ENCODE results near the gene DNASE1L2. TPM values are rescaled to one million over a fixed set of nuclear protein-coding genes. Genes with fewer than 3 reads are reported as not detected.

Gene DNASE1L2
- polyA plus RNA-seq, 4 donors, result 0.63 to 2.0 (median 0.90) TPM

DNA sequence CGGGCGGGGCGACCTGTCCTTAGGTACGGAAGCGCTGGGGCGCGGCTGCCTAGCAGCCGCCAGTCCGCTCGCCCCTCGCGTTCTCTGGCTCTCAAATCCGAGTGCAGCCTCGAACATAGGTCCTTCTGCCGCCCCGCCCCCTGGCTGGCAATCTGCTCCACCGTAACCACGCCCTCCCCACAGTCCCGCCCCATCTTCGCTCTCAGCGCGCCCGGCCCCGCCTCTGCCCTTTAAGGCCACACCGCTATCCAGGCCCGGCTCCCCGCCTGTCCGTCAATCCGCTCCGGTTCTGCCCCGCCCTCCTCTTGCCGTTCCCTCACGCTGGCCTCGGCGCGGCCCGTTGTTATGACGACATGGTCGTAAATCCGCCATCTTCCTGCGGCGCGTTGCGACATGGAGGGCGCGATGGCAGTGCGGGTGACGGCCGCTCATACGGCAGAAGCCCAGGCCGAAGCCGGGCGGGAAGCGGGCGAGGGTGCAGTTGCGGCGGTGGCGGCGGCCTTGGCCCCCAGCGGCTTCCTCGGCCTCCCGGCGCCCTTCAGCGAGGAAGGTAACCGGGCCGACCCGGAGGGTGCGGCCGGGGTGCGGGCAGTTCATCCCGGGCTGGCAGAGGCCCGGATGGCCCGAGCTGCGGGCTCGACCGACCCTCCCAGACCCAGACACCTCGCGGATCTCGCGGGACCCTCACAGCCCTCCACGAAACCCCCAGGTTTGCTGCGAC is 12.9 kb upstream of the DNASE1L2 start, which contains the start of gene E4F1:
Gene E4F1 (plus strand): TSS at position 371 of the 721 bp plus-strand sequence. CDS start 23 bp downstream, at position 394.
- DNase-seq (ENCODE audit: low read depth in 4 of 4, low spot score in 3 of 4), result peak; percentile 94 to 97 (median 97)

GRCh38 chr16:2223942-2224486 is 12.2 kb upstream of the DNASE1L2 start:
- DNase-seq (ENCODE audit: low read depth in 4 of 4, low spot score in 3 of 4), result no peak

DNA sequence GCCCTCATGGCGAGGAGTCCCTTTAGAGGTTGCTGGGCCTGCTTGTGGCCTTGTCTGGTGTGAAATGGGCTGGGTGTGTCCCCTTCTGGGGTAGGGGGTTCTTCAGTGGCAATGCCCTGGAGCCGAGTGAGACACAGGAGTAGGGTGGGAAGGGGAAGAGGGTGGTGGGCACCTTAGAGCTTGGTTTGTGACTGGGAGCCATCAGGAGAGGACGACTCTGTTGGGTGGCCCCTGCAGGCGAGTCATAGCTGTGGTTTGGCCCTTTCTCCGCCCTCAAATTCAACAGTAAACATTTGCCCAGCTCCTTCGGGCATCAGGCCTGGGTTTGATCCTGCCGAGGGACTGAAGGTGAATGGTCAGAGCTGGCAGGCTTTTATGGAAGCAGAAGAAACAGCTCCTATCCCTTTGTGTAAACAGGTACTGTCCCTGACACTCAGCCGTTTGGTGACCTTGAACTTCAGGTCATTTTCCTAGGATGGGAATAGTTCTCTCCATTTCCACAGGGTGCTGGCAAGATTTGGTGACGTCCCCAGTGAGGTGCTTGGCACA is 9.9 kb upstream of the DNASE1L2 start:
- DNase-seq (ENCODE audit: low read depth in 4 of 4, low spot score in 3 of 4), result no peak

- no peak for DNase-seq (ENCODE audit: low read depth in 4 of 4, low spot score in 3 of 4)
Measured at GRCh38 chr16:2226918-2227317, 9.3 kb upstream of the DNASE1L2 start.

DNA sequence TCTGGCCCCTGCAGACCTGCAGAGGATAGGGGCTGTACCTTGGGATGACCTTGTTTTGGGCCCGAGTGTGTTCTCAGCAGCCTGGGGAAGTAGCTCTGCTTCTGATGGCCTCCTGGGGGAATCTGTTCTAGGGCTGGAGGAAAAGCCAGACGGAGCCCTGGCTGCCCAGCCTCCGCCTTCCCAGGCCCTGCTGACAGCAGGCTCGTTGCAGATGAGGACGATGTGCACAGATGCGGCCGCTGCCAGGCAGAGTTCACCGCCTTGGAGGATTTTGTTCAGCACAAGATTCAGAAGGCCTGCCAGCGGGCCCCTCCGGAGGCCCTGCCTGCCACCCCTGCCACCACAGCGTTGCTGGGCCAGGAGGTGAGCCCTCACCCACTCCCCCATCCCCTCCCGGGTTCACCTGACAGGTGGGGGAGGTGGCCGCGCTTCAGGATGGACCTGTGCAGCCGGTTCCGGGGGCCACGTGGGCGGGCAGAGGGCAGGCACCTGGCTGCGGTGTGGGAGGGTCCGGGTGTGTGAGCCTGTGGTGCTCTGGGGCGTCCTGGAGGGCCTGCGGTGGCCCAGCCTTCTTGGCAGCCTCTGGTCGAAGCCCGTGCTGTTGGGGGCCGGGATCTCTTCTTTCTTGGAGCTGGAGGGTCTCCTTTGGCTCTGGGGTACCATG is 8.0 kb upstream of the DNASE1L2 start:
- DNase-seq (ENCODE audit: low read depth in 4 of 4, low spot score in 3 of 4), result no peak

DNA sequence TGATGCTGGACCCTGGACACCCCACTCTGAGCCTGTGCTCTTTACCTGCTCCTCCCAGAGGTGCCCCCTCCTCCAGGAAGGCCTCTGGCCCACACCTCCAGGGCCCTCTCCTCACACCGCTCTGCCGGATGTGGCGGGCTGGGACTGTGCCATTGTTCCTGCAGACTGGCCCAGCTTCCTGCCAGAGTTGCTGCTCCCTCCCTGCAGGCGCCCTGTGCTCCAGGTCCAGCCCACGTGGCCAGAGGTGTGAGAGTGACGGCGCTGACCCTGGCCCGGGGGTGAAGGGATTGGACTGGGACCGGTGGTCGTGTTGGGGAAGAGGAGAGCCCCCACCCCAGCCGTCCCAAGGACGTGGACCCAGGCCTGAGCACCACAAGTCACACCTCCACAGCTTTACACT is 7.2 kb upstream of the DNASE1L2 start:
- DNase-seq (ENCODE audit: low read depth in 4 of 4, low spot score in 3 of 4), result no peak

- no peak for DNase-seq (ENCODE audit: low read depth in 4 of 4, low spot score in 3 of 4)
Measured at GRCh38 chr16:2229632-2230250, 6.5 kb upstream of the DNASE1L2 start.

GRCh38 chr16:2230376-2230775 is 5.9 kb upstream of the DNASE1L2 start:
- no peak for DNase-seq (ENCODE audit: low read depth in 4 of 4, low spot score in 3 of 4)

DNA sequence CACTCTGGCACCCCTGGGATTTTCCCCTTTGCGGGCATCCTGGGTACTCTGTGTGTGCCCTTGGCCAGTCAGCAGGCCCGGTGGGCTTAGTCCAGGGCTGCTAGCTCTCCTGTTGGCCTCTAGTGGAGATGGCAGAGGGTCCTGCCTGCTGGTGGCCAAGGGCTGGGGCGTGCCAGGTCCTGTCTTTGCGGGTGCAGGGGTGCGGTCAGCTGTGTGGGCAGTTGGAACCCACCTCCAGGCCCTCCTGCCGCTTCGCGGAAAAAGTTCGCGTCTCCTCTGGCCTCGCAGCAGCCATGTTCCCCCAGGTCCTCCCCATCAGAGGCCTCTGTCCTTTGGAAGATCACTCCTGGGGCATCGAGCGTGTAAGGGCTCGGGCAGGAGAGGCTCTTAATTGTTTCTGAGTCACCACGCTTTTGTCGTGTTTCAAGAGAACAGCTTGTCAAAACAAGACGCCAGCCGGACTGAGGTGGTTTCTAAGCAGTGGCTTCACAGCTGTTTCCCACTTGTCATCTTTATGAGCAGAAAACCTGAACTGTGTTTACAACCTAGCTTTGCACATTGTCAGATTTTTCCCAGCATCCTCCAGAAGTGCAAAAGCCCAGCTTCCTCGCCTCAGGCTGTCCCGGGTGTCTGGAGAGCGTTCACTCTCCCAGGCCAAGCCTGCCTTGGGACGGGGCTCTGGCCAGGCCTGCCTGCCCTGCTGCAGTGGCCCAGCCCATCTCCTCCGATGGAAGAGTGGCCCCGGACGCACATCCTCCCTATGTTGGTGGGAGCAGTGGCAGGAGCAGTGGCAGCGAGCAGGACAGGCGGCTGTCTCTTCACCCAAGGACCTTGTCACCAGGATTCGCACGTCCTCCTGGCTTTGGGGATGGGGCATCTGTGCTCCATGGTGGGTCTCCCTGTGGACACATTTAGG is 5.0 kb upstream of the DNASE1L2 start:
- DNase-seq (ENCODE audit: low read depth in 4 of 4, low spot score in 3 of 4), result no peak

DNA sequence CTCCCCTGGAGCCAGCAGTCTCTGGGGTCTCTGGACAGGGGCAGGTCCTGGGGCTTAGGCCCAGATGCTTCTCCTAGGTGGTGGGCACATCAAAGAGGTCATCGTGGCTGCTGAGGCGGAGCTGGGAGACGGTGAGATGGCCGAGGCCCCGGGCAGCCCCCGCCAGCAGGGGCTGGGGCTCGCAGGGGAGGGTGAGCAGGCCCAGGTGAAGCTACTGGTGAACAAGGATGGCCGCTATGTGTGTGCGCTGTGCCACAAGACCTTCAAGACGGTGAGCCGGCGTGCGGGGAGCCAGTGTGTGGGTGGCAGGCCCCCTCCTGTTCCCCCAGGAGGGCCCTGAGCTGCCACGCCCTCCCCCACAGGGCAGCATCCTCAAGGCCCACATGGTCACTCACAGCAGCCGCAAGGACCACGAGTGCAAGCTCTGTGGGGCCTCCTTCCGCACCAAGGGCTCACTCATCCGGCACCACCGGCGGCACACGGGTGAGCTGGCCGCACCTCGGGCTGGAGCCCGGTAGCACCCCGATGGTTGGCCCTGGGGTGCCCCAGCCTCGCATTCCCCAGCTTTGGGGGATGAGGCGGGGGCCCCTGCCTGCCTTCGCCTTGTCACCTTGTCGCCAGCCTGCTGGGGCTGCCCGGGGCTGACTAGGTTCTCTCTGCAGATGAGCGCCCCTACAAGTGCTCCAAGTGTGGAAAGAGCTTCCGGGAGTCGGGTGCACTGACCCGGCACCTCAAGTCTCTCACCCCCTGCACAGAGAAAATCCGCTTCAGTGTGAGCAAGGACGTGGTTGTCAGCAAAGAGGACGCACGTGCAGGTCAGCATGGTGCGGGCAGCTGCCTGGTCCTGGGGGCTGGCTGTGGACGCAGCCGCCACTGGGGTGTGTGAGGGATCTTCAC is 3.9 kb upstream of the DNASE1L2 start:
- DNase-seq (ENCODE audit: low read depth in 4 of 4, low spot score in 3 of 4), result no peak

DNA sequence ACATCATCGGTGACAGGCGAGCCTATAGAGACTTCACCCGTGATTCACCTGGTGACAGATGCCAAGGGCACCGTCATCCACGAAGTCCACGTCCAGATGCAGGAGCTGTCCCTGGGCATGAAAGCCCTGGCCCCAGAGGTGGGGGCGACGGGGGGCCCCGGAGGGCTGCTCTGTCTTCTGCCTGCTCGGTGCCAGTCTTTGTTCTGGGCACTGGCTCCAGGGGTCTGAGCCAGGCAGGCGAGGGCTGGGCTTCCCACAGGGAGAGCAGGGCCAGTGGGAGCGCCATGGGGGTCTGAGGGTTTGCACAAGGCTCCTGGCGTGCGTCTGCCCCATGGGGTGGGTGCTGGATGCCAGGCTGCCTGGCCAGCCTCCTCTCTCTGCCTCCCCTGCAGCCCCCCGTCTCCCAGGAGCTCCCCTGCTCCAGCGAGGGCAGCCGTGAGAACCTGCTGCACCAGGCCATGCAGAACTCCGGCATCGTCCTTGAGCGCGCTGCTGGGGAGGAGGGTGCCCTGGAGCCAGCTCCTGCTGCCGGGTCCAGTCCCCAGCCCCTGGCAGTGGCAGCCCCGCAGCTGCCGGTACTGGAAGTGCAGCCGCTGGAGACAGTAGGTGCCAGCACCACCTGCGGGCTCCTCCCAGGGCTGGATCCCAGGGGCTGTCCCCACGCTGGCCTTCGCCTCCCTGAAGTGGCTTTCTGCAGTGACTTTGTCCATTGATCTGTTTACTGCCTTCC is 3.0 kb upstream of the DNASE1L2 start:
- DNase-seq (ENCODE audit: low read depth in 4 of 4, low spot score in 3 of 4), result no peak

DNA sequence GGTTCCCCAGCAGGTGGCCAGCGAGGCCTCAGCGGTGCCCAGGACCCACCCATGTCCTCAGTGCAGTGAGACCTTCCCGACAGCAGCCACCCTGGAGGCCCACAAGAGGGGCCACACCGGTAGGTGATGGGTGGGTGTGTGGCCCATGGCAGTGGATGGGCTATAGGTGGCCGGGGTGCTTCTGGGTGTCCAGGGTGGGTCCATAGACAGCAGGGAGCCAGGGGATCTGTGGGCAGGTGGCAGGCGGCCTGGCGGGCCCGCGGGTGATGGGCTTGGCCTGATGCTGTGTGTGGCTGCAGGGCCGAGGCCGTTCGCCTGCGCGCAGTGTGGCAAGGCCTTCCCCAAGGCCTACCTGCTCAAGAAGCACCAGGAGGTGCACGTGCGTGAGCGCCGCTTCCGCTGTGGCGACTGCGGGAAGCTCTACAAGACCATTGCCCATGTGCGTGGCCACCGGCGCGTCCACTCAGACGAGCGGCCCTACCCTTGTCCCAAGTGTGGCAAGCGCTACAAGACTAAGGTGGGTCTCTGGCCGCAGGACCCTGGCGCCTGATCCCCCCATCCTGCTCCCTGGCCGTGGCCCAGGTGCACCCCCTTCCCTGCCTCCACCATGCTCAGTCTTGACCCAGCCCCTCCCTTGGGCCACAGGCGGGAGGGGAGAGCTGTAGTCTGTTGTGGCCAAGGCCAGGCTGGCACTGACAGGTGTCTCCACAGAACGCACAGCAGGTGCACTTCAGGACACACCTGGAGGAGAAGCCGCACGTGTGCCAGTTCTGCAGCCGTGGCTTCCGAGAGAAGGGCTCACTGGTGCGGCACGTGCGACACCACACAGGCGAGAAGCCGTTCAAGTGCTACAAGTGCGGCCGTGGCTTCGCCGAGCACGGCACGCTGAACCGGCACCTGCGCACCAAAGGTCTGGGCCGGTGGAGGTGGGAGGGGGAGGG is 2.1 kb upstream of the DNASE1L2 start:
- DNase-seq (ENCODE audit: low read depth in 4 of 4, low spot score in 3 of 4), result no peak

GRCh38 chr16:2234813-2235170 is 1.5 kb upstream of the DNASE1L2 start:
- DNase-seq (ENCODE audit: low read depth in 4 of 4, low spot score in 3 of 4), result no peak

DNA sequence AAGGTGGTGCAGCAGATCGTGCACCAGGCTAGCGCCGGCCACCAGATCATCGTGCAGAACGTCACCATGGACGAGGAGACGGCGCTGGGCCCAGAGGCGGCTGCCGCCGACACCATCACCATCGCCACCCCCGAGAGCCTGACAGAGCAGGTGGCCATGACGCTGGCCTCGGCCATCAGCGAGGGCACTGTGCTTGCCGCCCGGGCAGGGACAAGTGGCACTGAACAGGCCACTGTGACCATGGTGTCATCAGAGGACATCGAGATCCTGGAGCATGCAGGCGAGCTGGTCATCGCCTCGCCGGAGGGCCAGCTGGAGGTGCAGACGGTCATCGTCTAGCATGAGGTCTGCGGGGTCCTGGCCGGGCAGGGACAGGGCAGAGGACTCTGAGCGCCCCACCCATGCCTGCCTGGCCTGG is 1.0 kb upstream of the DNASE1L2 start:
- no peak for DNase-seq (ENCODE audit: low read depth in 4 of 4, low spot score in 3 of 4)

- no peak for DNase-seq (ENCODE audit: low read depth in 4 of 4, low spot score in 3 of 4)
Measured at GRCh38 chr16:2235695-2236336, 428 bp upstream of the DNASE1L2 start.

DNA sequence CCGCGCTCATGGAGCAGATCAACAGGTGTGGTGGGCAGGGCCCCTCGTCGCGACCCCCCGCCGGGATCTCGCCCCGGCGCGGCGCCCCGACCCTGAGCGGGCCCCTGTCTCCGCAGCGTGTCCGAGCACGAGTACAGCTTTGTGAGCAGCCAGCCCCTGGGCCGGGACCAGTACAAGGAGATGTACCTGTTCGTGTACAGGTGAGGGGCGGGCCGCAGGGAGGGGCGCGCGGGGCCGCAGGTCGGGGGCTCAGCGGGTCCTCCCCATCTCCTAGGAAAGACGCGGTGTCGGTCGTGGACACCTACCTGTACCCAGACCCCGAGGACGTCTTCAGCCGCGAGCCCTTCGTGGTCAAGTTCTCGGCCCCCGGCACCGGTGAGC is 848 bp downstream of the DNASE1L2 start:
- no peak for DNase-seq (ENCODE audit: low read depth in 4 of 4, low spot score in 3 of 4)
